ENCODE data around the gene GET4. TPM values are rescaled to one million over a fixed set of nuclear protein-coding genes. Genes with fewer than 3 reads are reported as not detected.

The GET4 gene
- total and polyA plus RNA-seq, 2 of the 13 experiments (the other 11 are each of a cell fraction or from before 2014, with no cell fraction given) = 28.2 to 35.2 TPM

- TF ChIP-seq RARA (CRISPR knock-in tag; IDR thresholded peaks at IDR 0.05) = peak; percentile 34; the same call in 1 of the 2 replicates
- no peak for TF ChIP-seq ZNF720 (CRISPR knock-in tag; IDR thresholded peaks at IDR 0.05)
- peak; percentile 49; the same call in 1 of the 2 replicates for TF ChIP-seq FOXK1 (CRISPR knock-in tag; IDR thresholded peaks at IDR 0.05; ENCODE audit: borderline replicate concordance, low read depth)
- no peak for TF ChIP-seq ZNF839 (CRISPR knock-in tag; IDR thresholded peaks at IDR 0.05; ENCODE audit: borderline replicate concordance)
- TF ChIP-seq SMYD3 (CRISPR knock-in tag; IDR thresholded peaks at IDR 0.05) = no peak
- TF ChIP-seq ZNF451 (CRISPR knock-in tag; IDR thresholded peaks at IDR 0.05) = no peak
- TF ChIP-seq ZBTB34 (CRISPR knock-in tag; IDR thresholded peaks at IDR 0.05) = no peak
- peak; percentile 48; the same call in 1 of the 2 replicates for TF ChIP-seq TOPORS (CRISPR knock-in tag; IDR thresholded peaks at IDR 0.05)
- no peak for TF ChIP-seq TSC22D2 (CRISPR knock-in tag; IDR thresholded peaks at IDR 0.05; ENCODE audit: borderline replicate concordance)
- TF ChIP-seq NFYC (CRISPR knock-in tag; IDR thresholded peaks at IDR 0.05) = peak; percentile 60
- TF ChIP-seq SOX13 (IDR thresholded peaks at IDR 0.05) = no peak
- TF ChIP-seq SOX13 (CRISPR knock-in tag; conservative IDR thresholded peaks at IDR 0.05 in 1 of 2, IDR thresholded peaks at IDR 0.05 in 1 of 2) = peak in 1 of 2 experiments; percentile 19; a peak in 1 of 4 replicates
Measured at GRCh38 chr7:901388-902154, 25.2 kb downstream of the GET4 start (continued).

- H3K9me3 ChIP-seq (ENCODE audit: low read length) = no peaks in the 10 kb centered on the region
- H3K4me2 ChIP-seq (ENCODE audit: low read depth, low read length) = no peak overlapping the region
- no peaks in the 10 kb centered on the region for H4K20me1 ChIP-seq (ENCODE audit: insufficient read depth, low read length)
- BruUV-seq (replicated peaks) = no TSS peak
- peaks cover 16% of the 10 kb centered on the region for H3K4me1 ChIP-seq (ENCODE audit: insufficient read depth, low read length)
- H3K4me3 ChIP-seq (replicated peaks in 1 of 3; ENCODE audit: insufficient read depth in 1 of 3, low read depth in 2 of 3, low read length in 3 of 3) = no peak overlapping the region
- DNase-seq (ENCODE audit: low spot score) = no peak
- WGBS (ENCODE audit: low lambda C conversion rate) = 91% methylated on average over 18 of the region's 22 CpGs
- no peaks in the 10 kb centered on the region for H3K79me2 ChIP-seq (ENCODE audit: insufficient read depth, low read length)
- no peak overlapping the region for H2AFZ ChIP-seq (ENCODE audit: low read length)
- in situ Hi-C loops (cut with HindIII; ENCODE audit: extremely low pct_ligation_motif_present, low pct_unique_long_range_greater_than_20kb) (no loop called here), intact Hi-C loops (cut with micrococcal nuclease; ENCODE audit: unreplicated experiment) (loop anchor here (10.0 kb wide), 1 partner anchor 52 kb away; the partner anchor contains the start of gene ADAP1)
- TF ChIP-seq BRCA1 (CRISPR knock-in tag; IDR thresholded peaks at IDR 0.05) (no peak), MLX (CRISPR knock-in tag; IDR thresholded peaks at IDR 0.05) (no peak), ZNF10 (CRISPR knock-in tag; IDR thresholded peaks at IDR 0.05; ENCODE audit: borderline replicate concordance, low read depth) (no peak), POLR2A (IDR thresholded peaks at IDR 0.05; ENCODE audit: insufficient read depth in 1 of 2, low read depth in 2 of 2, low read length in 2 of 2) (no peak), MAFF (IDR thresholded peaks at IDR 0.05; ENCODE audit: low read depth, low read length) (no peak), RAD21 (CRISPR knock-in tag; IDR thresholded peaks at IDR 0.05) (no peak), ZBTB46 (CRISPR knock-in tag; IDR thresholded peaks at IDR 0.05; ENCODE audit: borderline replicate concordance) (no peak), PCBP2 (optimal IDR thresholded peaks at IDR 0.05; ENCODE audit: low read depth, low read length, poor library complexity, severe bottlenecking) (no peak)
- no peaks in the 10 kb centered on the region; a peak in 1 of 5 replicates for H3K27me3 ChIP-seq (ENCODE audit: control insufficient read depth in 1 of 2, insufficient read depth in 2 of 2, low read length in 2 of 2)
- H3K9ac ChIP-seq (ENCODE audit: insufficient read depth, low read depth, low read length) = no peak overlapping the region
- no peak for FAIRE-seq
- ChIA-PET POLR2A (no interaction called here), CTCF (ENCODE audit: low intra/inter-chr PET ratio, low total read pairs) (no interaction called here)
- no peak for ATAC-seq
- peaks cover 0 to 2% of the 10 kb centered on the region in 2 experiments; a peak in 2 of 5 replicates for H3K36me3 ChIP-seq (replicated peaks in 1 of 2; ENCODE audit: control insufficient read depth in 1 of 2, insufficient read depth in 2 of 2, low read length in 2 of 2)
- H3K27ac ChIP-seq (ENCODE audit: extremely low read length, insufficient read depth, low read length) = no peak overlapping the region
Measured at GRCh38 chr7:902996-903395, 26.6 kb downstream of the GET4 start.

Measured in HepG2 (cell line).